Gastrocnemius medialis (tissue), 4 donors: ENCODE results near the gene TMEM17.

ENCODE experiments used
- POLR2A ChIP-seq, 2 donors: fragments of 450-650 bp; IDR thresholded peaks; one replicate each; pipeline ENCODE4 v1.6.1; 2017; ENCODE audit warnings: antibody characterized with exemption in 2 of 2, mild to moderate bottlenecking in 2 of 2, moderate library complexity in 2 of 2
- TF ChIP-seq, protein P1 (sequence below), 5 experiments: fragments of 450-650 bp in 3 of 5; fragments of 200-600 bp in 2 of 5; sonication (generic) in 2 of 5; IDR thresholded peaks in 4 of 5; conservative IDR thresholded peaks in 1 of 5; 1 replicate in 4 of 5; 2 replicates in 1 of 5; pipeline ENCODE4 v1.5.1; 2016 to 2019; ENCODE audit warnings: antibody characterized with exemption in 5 of 5, mild to moderate bottlenecking in 3 of 5, moderate library complexity in 3 of 5

GRCh38 chr2:62458206-62458641, 47.8 kb downstream of the TMEM17 start:
- TF ChIP-seq, protein P1, sequence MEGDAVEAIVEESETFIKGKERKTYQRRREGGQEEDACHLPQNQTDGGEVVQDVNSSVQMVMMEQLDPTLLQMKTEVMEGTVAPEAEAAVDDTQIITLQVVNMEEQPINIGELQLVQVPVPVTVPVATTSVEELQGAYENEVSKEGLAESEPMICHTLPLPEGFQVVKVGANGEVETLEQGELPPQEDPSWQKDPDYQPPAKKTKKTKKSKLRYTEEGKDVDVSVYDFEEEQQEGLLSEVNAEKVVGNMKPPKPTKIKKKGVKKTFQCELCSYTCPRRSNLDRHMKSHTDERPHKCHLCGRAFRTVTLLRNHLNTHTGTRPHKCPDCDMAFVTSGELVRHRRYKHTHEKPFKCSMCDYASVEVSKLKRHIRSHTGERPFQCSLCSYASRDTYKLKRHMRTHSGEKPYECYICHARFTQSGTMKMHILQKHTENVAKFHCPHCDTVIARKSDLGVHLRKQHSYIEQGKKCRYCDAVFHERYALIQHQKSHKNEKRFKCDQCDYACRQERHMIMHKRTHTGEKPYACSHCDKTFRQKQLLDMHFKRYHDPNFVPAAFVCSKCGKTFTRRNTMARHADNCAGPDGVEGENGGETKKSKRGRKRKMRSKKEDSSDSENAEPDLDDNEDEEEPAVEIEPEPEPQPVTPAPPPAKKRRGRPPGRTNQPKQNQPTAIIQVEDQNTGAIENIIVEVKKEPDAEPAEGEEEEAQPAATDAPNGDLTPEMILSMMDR (IDR thresholded peaks at IDR 0.05 in 4 of 5, conservative IDR thresholded peaks at IDR 0.05 in 1 of 5): no peak
- TF ChIP-seq POLR2A (IDR thresholded peaks at IDR 0.05): no peak
